Upper lobe of right lung (tissue), 1 donor: Measurements from ENCODE around the gene TBC1D22A. TPM values are rescaled to one million over a fixed set of nuclear protein-coding genes. Genes with fewer than 3 reads are reported as not detected.

Source experiments
- ATAC-seq: fragments of 200-7000 bp; cut with Tn5 transposase; one replicate; pipeline ENCODE4 v1.9.1; 2020; ENCODE audit warnings: mild to moderate bottlenecking, moderate library complexity
- DNase-seq: peaks from one replicate; pipeline ENCODE4 v3.0.0-alpha.2; 2020
- H3K27ac ChIP-seq: fragments of 200-600 bp; one replicate; pipeline ENCODE4 v1.8.0; 2022
- H3K27me3 ChIP-seq: fragments of 200-600 bp; one replicate; pipeline ENCODE4 v1.8.0; 2022; ENCODE audit warnings: mild to moderate bottlenecking
- H3K36me3 ChIP-seq: fragments of 200-600 bp; one replicate; pipeline ENCODE4 v1.8.0; 2022
- H3K4me1 ChIP-seq: fragments of 200-600 bp; one replicate; pipeline ENCODE4 v1.8.0; 2022
- H3K4me3 ChIP-seq: fragments of 200-600 bp; one replicate; pipeline ENCODE4 v1.8.0; 2022; ENCODE audit warnings: mild to moderate bottlenecking
- H3K9me3 ChIP-seq: fragments of 200-600 bp; one replicate; pipeline ENCODE4 v1.8.0; 2022
- intact Hi-C: fragments of 100-400 bp; cut with DNase I; formaldehyde crosslinking; loops from one replicate; pipeline ENCODE4 v1.11.0; 2022
- total RNA-seq: library from RNA; stranded (reverse); fragmentation: NEBNext Ultra II Directional; extraction: Animal tissue kit (Norgen Biotek cat#: 25700); gene quantifications from one replicate; pipeline ENCODE4 v1.2.1, GENCODE V29; 2021
- TF ChIP-seq, protein P1 (sequence below): fragments of 200-600 bp; IDR thresholded peaks from one replicate; pipeline ENCODE4 v1.8.0; 2022; ENCODE audit warnings: antibody characterized with exemption
- donor health status: DM: no; HTN: yes; CAD: no; lungs with severe emphysema.

Gene TBC1D22A
- total RNA-seq, 1 donor from 2014 or later, result 31.3 TPM

DNA sequence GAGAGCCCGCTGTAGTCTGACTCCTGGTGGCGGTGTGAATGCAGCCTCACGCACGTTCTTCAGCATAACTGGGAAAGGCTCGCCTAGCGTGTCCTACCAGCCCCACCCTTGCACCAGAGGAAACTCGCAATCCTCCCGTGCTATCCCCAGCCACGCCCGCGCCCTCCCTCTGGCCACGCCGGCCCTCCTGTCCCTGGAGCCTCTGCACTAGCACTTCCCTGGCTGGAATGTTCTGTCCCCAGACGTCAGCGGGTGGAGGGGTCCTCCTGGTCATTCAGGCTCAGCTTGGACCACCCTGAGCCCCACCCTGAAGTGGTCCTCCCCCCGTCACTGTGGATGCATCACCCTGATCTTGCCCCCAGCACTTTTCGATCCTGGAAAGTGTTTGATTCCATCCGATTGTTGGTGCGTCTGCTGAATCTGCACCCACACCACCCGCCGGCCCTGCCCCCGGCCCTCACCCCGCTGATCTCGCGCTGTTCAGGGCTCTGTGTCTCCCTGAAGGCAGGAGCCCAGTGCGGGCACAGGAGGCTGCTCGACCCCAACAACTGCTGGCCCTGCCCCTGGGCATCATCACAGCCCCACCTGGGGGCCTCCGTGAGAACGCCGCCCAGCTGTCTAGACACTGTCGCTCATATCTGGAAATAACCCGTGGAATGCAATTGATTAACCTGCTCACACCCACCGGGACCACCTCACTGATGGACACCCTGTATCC lies 437.0 kb downstream of the TBC1D22A start:
- intact Hi-C loops, result no loop called here
- Histone ChIP-seq H3K27me3 (no peaks in the 10 kb centered on the region), H3K4me3 (no peak overlapping the region), H3K36me3 (no peaks in the 10 kb centered on the region), H3K27ac (no peak overlapping the region), H3K9me3 (no peaks in the 10 kb centered on the region), H3K4me1 (no peaks in the 10 kb centered on the region)
- no peak for ATAC-seq
- TF ChIP-seq, protein P1, sequence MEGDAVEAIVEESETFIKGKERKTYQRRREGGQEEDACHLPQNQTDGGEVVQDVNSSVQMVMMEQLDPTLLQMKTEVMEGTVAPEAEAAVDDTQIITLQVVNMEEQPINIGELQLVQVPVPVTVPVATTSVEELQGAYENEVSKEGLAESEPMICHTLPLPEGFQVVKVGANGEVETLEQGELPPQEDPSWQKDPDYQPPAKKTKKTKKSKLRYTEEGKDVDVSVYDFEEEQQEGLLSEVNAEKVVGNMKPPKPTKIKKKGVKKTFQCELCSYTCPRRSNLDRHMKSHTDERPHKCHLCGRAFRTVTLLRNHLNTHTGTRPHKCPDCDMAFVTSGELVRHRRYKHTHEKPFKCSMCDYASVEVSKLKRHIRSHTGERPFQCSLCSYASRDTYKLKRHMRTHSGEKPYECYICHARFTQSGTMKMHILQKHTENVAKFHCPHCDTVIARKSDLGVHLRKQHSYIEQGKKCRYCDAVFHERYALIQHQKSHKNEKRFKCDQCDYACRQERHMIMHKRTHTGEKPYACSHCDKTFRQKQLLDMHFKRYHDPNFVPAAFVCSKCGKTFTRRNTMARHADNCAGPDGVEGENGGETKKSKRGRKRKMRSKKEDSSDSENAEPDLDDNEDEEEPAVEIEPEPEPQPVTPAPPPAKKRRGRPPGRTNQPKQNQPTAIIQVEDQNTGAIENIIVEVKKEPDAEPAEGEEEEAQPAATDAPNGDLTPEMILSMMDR, result no peak
- peak; percentile 61 for DNase-seq

DNA sequence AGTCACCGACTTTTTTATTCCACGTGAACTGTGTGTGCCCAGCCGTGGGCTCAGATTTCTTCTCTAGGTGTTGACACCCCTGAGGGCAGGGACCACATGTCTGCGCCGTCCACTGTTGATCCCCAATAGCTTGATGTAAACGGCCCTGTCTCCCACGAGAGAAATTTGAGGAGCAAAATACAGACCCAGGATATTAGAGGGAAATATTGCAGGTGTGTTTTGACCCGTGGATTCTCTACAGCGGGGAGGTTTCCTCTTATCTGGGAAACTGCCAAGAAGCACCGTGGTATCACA lies 437.5 kb downstream of the TBC1D22A start:
- Histone ChIP-seq H3K36me3 (no peaks in the 10 kb centered on the region), H3K4me1 (no peaks in the 10 kb centered on the region)
- intact Hi-C loops, result no loop called here

DNA sequence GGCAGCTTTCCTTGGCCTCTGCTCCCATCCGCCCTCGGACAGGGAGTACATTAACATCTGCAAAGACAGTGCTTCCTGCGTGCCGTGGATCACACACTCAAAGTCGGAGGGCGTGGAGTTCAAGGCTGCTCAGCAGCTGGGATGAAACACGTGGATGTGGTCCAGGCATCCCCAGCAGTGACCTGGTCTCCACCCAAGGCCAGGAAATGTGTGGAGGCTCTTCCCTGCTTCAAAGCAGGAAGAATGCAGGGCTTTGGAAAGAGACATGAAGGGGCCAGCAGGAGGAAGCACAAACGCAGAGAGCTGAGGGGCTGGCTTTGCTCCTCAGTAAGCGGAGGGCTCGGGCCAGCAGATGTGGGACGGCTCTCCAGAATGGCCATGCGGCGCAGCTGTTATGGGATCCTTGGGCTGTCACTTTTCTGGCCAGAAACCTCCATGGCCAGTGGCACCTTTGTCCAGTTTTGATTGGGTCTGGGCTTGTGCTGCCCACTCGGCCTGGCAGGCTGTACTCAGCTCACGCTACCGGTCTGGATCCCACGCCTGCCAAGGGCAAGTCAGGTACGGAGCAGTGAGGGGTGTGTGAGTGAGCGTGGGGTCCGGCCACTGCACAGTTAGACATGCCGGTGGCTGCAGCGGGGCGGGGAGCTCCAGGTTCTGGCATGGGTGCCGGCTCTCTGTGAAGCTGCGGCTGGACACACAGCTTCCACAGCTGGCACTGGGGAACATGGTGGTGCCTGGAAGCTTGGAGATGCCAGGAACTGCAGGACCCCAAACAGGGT lies 438.0 kb downstream of the TBC1D22A start:
- Histone ChIP-seq H3K9me3 (no peaks in the 10 kb centered on the region), H3K4me1 (no peaks in the 10 kb centered on the region), H3K27me3 (no peaks in the 10 kb centered on the region), H3K36me3 (no peaks in the 10 kb centered on the region), H3K27ac (no peak overlapping the region), H3K4me3 (no peak overlapping the region)
- peak; percentile 58 for DNase-seq
- ATAC-seq, result no peak
- TF ChIP-seq, protein P1, result no peak
- intact Hi-C loops, result no loop called here

More for the DNA sequence above, 437.5 kb downstream of the TBC1D22A start:
- Histone ChIP-seq H3K27me3 (no peaks in the 10 kb centered on the region), H3K9me3 (no peaks in the 10 kb centered on the region), H3K4me3 (no peak overlapping the region), H3K27ac (no peak overlapping the region)
- no peak for DNase-seq
- TF ChIP-seq, protein P1, result no peak
- no peak for ATAC-seq

DNA sequence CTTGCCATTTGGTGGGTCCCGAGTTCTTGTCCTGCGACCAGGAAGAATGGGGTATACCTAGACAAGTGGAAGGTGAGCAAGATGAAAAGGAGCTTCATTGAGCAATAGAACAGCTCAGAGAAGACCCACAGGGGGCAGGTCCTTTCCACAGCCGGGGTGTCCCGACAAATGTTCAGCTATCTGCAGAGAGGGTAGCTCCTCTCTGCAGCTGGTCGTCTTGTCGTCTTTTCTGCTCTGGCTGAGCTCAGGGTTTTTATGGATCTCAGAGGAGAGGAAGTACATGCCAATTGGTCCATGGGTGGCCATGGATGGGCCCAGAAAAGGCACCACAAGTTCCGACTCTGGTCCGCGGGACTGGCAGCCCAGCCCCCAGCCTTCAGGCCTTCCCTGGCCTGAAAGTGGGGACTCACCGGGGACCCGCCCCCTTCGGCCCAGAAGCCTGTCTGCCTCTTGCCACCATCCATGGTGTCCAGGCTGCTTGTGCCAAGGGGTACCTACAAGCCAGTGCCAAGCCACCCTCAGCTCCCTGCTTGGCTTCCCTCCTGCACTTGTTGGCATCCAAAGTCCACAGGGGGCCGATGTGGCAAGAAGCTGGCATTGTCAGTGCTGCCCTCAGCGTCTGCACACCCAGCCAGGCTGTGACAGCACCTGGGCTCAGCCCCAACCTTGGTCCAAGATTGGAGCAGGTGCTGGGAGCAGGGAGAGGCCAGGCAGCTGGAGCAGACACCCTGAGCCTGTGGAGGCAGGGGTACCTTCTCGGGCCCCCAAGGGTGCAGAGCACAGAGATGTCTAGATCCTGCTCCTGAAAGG lies 438.9 kb downstream of the TBC1D22A start:
- ATAC-seq (no peak), DNase-seq (peak; percentile 60)
- Histone ChIP-seq H3K4me3 (no peak overlapping the region), H3K9me3 (no peaks in the 10 kb centered on the region), H3K27ac (no peak overlapping the region), H3K27me3 (no peaks in the 10 kb centered on the region), H3K36me3 (no peaks in the 10 kb centered on the region), H3K4me1 (no peaks in the 10 kb centered on the region)
- intact Hi-C loops, result no loop called here
- TF ChIP-seq, protein P1, result no peak

DNA sequence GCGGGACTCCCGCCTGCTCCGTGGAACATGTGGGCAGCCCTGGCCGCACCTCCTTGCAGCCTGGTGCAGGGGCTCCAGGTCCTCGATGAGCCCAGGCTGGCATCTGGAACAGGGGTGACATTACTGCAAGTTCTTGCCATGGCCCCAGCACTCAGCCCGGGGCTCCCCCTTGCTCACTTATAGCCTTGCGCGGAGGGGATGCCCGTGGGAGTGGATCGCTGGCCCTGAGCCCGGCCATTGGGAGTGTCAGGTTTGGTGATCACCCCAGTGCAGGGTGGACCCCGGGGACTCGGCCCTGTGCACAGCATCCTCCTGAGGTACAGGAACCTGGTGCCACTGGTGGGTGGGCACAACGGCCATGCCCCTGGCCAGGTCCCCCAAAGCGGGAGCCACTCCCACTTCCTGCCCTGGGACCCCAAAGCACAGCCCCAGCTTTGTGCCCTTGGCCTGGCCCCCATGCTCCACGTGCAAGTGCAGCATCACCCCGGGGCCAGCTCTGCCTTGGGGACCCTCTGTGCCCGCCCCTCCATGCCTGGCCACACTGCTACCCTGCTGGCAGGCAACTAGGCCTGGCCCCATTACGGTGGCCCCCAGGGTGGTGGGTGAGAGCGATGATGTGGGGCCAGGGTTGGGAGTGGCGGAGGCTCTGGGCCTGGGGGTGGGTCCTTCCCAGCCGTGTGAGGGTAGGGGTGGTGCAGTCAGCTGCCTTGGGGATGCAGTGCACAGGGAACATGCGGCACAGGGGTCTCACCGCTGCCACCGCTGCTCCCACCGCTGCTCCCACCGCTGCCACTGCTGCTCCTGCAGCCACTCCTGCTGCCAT lies 439.8 kb downstream of the TBC1D22A start:
- Histone ChIP-seq H3K27me3 (no peaks in the 10 kb centered on the region), H3K27ac (no peak overlapping the region), H3K36me3 (no peaks in the 10 kb centered on the region), H3K9me3 (no peaks in the 10 kb centered on the region), H3K4me3 (no peak overlapping the region), H3K4me1 (no peaks in the 10 kb centered on the region)
- TF ChIP-seq, protein P1, result no peak
- DNase-seq (no peak), ATAC-seq (no peak)
- intact Hi-C loops, result no loop called here
